ENCODE measurements around the gene SLC25A46. TPM values are rescaled to one million over a fixed set of nuclear protein-coding genes. Genes with fewer than 3 reads are reported as not detected.
"Not testable (repeated sequence)": the region's sequence is repeated elsewhere in the genome, so short reads cannot be mapped to it uniquely, and the experiment has no call there.

SLC25A46 gene
- total RNA-seq, 1 donor from 2014 or later: 56.2 TPM

DNA sequence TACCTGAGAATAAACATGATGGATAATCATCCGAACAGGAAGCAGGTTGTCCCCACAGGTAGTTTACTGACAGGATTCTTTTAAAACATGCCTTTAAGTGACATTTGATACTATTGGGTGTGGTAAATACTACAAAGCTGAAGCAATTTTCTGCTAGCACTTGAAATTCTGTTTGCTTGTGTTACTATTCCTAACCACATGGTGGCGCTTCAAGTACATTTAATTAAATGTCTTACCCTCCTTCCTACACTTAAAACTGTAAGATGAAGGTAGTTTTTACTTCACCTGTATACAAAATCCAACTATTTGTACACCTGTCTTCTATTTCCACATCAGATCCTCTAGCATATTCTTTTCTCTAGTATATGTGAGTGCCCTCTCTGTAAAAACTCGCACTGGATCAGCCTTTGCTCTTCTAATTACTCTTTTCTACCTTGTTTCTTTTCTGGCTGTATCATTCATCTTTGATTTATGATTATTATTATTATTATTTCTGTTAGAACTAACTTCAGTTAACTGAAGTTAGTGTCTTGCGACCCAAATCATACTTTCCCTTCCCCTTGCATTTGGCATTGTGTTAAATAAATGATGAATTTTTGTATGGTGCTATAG is 18.4 kb downstream of the SLC25A46 start:
- peak; percentile 19 for DNase-seq

DNA sequence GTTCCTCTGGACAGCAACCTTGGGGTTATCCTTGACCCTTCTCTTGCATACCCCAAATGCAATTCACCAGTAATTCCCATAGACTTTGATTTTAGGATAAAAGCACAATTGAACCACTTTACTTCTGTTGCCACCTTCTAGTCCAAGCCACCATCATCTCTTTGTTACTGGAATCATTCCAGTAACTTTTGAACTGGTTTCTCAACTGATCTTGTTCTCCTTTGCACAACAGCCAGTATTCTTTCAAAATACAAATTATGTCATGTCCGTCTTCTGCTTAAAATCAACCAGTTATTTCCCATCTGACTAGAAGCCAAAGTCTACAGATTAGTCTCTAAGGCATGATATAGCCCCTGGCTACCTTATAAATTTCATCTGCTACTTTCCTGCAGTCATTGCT is 21.4 kb downstream of the SLC25A46 start:
- no peak for DNase-seq

- peak; percentile 74 for DNase-seq
Observed at GRCh38 chr5:110768138-110768860, 29.5 kb downstream of the SLC25A46 start.

DNA sequence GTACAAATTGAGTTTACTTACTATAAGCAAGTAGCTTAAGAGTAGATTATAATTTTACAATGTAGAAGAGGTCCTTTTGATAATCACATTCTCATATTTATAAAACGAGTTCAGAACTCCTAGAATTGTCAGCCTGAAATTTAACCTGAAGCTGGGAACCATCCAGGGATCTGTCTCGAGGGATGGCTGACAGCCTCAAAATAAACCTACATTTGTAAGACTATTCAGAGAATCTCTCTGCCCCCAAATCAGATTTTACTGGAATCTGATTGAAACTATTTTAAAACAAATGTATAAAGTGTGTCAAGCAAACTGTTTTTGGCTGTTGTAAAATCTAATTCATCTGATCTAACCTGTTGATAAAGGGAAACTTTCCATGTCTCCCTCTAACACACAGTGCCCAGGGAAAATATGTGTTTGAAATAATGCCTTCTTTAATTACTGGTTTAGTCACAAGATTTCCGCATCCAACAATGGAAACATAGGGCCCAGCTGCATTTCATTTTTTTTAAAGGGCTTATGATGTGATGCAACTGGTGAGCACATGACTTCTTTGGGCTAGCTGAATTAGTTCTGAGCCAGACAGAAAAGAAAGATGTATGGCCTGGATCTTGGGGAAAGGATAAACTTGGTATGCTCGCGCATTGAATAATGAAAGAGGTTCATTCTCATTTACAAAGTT is 30.3 kb downstream of the SLC25A46 start:
- DNase-seq: peak; percentile 6

- DNase-seq: no peak
Observed at GRCh38 chr5:110770286-110770685, 31.5 kb downstream of the SLC25A46 start.

DNA sequence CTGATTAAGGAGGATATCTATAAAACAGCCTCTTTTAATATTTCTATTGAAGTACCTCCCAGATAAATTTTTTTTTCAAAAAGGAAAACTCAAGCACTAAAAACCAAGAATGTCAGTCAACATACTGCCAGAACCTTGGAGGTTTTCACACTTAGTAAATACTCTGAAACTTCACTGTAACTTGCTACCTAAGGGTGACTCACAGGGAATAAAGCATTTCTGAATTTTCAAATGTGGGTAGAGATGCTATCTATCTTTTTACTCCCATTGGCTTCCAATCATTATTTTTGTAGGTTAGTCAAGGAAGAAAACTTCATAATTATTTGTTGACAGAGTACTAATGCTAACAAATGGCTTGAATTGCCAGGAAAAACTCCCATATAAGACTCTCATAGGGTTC is 46.1 kb downstream of the SLC25A46 start:
- no peak for DNase-seq

DNA sequence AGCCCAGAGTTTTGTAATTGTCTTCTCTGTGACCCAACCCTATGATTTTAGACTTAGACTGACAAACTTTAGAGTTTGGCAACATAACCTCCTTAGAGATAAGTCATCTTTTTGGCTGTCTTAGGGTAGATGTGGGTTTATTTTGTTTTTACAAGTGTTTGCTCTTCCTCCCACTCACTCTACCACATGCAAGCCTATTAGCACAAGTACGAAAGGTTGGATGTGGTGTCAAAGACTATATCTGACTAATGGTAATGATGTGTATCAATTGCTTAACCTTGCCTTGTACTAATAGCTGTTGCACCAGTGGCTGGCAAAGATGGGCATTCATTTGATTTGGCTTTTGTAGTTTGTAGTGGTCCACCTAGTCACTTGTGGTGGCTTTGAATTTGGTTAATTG is 46.5 kb downstream of the SLC25A46 start:
- DNase-seq: no peak

DNA sequence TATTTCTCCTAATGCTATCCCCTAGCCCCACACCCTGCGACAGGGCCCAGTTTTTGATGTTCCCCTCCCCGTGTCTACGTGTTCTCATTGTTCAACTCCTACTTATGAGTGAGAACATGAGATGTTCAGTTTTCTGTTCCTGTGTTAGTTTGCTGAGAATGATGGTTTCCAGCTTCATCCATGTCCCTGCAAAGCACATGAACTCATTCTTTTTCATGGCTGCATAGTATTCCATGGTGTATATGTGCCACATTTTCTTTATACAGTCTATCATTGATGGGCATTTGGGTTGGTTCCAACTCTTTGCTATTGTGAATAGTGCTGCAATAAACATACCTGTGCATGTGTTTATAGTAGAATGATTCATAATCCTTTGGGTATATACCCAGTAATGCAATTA is 49.2 kb downstream of the SLC25A46 start:
- not testable (repeated sequence) for DNase-seq

- no peak for DNase-seq
Observed at GRCh38 chr5:110790673-110791072, 51.9 kb downstream of the SLC25A46 start.

- DNase-seq: no peak
Observed at GRCh38 chr5:110802998-110803397, 64.2 kb downstream of the SLC25A46 start.

- DNase-seq: no peak
Observed at GRCh38 chr5:110803467-110804326, 64.9 kb downstream of the SLC25A46 start.

- DNase-seq: peak; percentile 10
Observed at GRCh38 chr5:110807169-110807568, 68.4 kb downstream of the SLC25A46 start.

GRCh38 chr5:110809006-110809405 is 70.2 kb downstream of the SLC25A46 start:
- no peak for DNase-seq

Other genes with a start within 250 kb of the SLC25A46 start
- gene TMEM232, start 12.3 kb upstream of the SLC25A46 start, total RNA-seq: 3.7 TPM

Data from skin of body (tissue), 2 donors.